H1 (cell line): ENCODE measurements around the gene TFF1. TPM values are rescaled to one million over a fixed set of nuclear protein-coding genes. Genes with fewer than 3 reads are reported as not detected.

ENCODE experiments used
- CTCF ChIA-PET: fragments of 300-600 bp; sonication (Branson Sonifier 250); formaldehyde crosslinking; loops from one replicate; lab custom pipeline; 2021; ENCODE audit not compliant: partially characterized antibody; lab: Charles Lee
- POLR2A ChIA-PET: fragments of 300-600 bp; sonication (Branson Sonifier 250); formaldehyde crosslinking; loops from one replicate; lab custom pipeline; 2021; ENCODE audit warnings: inconsistent platforms; ENCODE audit not compliant: partially characterized antibody; lab: Charles Lee
- DNase-seq, 2 experiments: peaks; one replicate each; pipeline versions ENCODE4 v3.0.0 to v3.0.0-alpha.2; 2010 to 2022; ENCODE audit warnings: low spot score in 2 of 2, low read depth in 1 of 2, mixed read lengths in 1 of 2
- FAIRE-seq: peaks from 2 replicates; lab custom pipeline; 2011; peaks lifted over from hg19 to GRCh38; lab: Jason Lieb, UNC
- H2AFZ ChIP-seq: 2 replicates; pipeline ENCODE4 v1.8.1; 2012; ENCODE audit warnings: low read length, inconsistent platforms
- H2AK5ac ChIP-seq: 2 replicates; pipeline ENCODE4 v1.6.1; 2013; ENCODE audit warnings: low read depth, low read length
- H2BK120ac ChIP-seq: replicated peaks from 2 replicates; pipeline ENCODE3; 2013; ENCODE audit warnings: low read depth, low read length, inconsistent platforms
- H2BK12ac ChIP-seq: 2 replicates; pipeline ENCODE4 v1.6.1; 2013; ENCODE audit warnings: low read depth, low read length
- H2BK15ac ChIP-seq: 2 replicates; pipeline ENCODE4 v1.6.1; 2013; ENCODE audit warnings: low read length
- H2BK20ac ChIP-seq: 2 replicates; pipeline ENCODE4 v1.6.1; 2013; ENCODE audit warnings: low read length
- H2BK5ac ChIP-seq: 2 replicates; pipeline ENCODE4 v1.6.1; 2013; ENCODE audit warnings: low read depth, low read length
- H3K14ac ChIP-seq: 2 replicates; pipeline ENCODE4 v1.6.1; 2013; ENCODE audit warnings: inconsistent platforms; ENCODE audit not compliant: insufficient read length
- H3K18ac ChIP-seq: 2 replicates; pipeline ENCODE4 v1.6.1; 2013; ENCODE audit warnings: low read length; ENCODE audit errors: extremely low read depth
- H3K23ac ChIP-seq: 2 replicates; pipeline ENCODE4 v1.6.1; 2013; ENCODE audit warnings: inconsistent platforms; ENCODE audit not compliant: insufficient read length
- H3K23me2 ChIP-seq: 2 replicates; pipeline ENCODE4 v1.6.1; 2013; ENCODE audit warnings: low read depth, low read length
- H3K27ac ChIP-seq: 2 replicates; pipeline ENCODE4 v1.6.1; 2011; ENCODE audit warnings: low read depth, low read length, inconsistent platforms
- H3K27me3 ChIP-seq, 4 experiments: replicated peaks in 1 of 4; 1 replicate in 1 of 4; 2 replicates in 3 of 4; pipeline versions ENCODE4 v1.6.1 to v1.8.1; 2011 to 2013; ENCODE audit warnings: low read length in 3 of 4, mild to moderate bottlenecking in 3 of 4, inconsistent platforms in 2 of 4, mixed read lengths in 2 of 4, moderate library complexity in 1 of 4; ENCODE audit not compliant: control insufficient read depth in 3 of 4, insufficient read depth in 3 of 4; ENCODE audit errors: extremely low read depth in 1 of 4
- H3K36me3 ChIP-seq, 4 experiments: 2 replicates each; pipeline versions ENCODE4 v1.6.1 to v1.8.1; 2011 to 2013; ENCODE audit warnings: mild to moderate bottlenecking in 4 of 4, low read length in 3 of 4, moderate library complexity in 2 of 4, control low read depth in 1 of 4, inconsistent platforms in 1 of 4; ENCODE audit not compliant: insufficient read depth in 4 of 4, control insufficient read depth in 2 of 4
- H3K4ac ChIP-seq: replicated peaks from 2 replicates; pipeline ENCODE3; 2013; ENCODE audit warnings: low read length, low read depth, mixed read lengths, inconsistent platforms; ENCODE audit not compliant: insufficient read length
- H3K4me1 ChIP-seq, 4 experiments: replicated peaks in 1 of 4; 1 replicate in 1 of 4; 2 replicates in 3 of 4; pipeline versions ENCODE4 v1.6.1 to v1.8.1; 2011 to 2013; ENCODE audit warnings: low read length in 3 of 4, inconsistent platforms in 2 of 4, mixed read lengths in 1 of 4; ENCODE audit not compliant: insufficient read depth in 4 of 4, control insufficient read depth in 3 of 4
- H3K4me2 ChIP-seq, 2 experiments: 2 replicates each; pipeline versions ENCODE4 v1.6.1 to v1.8.1; 2011 to 2013; ENCODE audit warnings: low read depth in 2 of 2, low read length in 2 of 2, control low read depth in 1 of 2, inconsistent platforms in 1 of 2, mild to moderate bottlenecking in 1 of 2; ENCODE audit not compliant: insufficient read depth in 1 of 2
- H3K4me3 ChIP-seq, 4 experiments: fragments of 200-600, 300-600 bp in 1 of 4; sonication (generic), shearing (Covaris generic), sonication (Bioruptor Twin) in 1 of 4; 2 replicates each; pipeline versions ENCODE4 v1.5.1 to v1.8.1; 2011 to 2016; ENCODE audit warnings: low read length in 4 of 4, low read depth in 3 of 4, control low read depth in 2 of 4, inconsistent platforms in 2 of 4, mild to moderate bottlenecking in 2 of 4, mixed read lengths in 1 of 4, moderate library complexity in 1 of 4; ENCODE audit not compliant: insufficient read depth in 2 of 4; ENCODE audit errors: extremely low read depth in 1 of 4
- H3K56ac ChIP-seq: replicated peaks from 2 replicates; pipeline ENCODE3; 2013; ENCODE audit warnings: low read depth, mild to moderate bottlenecking, mixed read lengths, low read length, inconsistent platforms; ENCODE audit not compliant: insufficient read length
- H3K79me1 ChIP-seq: 2 replicates; pipeline ENCODE4 v1.6.1; 2013; ENCODE audit warnings: low read depth, low read length, control low read depth
- H3K79me2 ChIP-seq, 2 experiments: 2 replicates each; pipeline versions ENCODE4 v1.6.1 to v1.8.1; 2012 to 2013; ENCODE audit warnings: low read length in 2 of 2, mild to moderate bottlenecking in 2 of 2, inconsistent platforms in 1 of 2; ENCODE audit not compliant: insufficient read depth in 2 of 2, control insufficient read depth in 1 of 2
- H3K9ac ChIP-seq, 4 experiments: replicated peaks in 1 of 4; 1 replicate in 1 of 4; 2 replicates in 3 of 4; pipeline versions ENCODE4 v1.6.1 to v1.8.1; 2011 to 2013; ENCODE audit warnings: low read depth in 3 of 4, low read length in 3 of 4, control low read depth in 2 of 4, mild to moderate bottlenecking in 2 of 4, moderate library complexity in 2 of 4, inconsistent platforms in 1 of 4; ENCODE audit errors: extremely low read depth in 1 of 4
- H3K9me3 ChIP-seq, 2 experiments: 2 replicates each; pipeline versions ENCODE4 v1.6.1 to v1.8.1; 2012 to 2013; ENCODE audit warnings: mild to moderate bottlenecking in 2 of 2, moderate library complexity in 2 of 2, control low read depth in 1 of 2, inconsistent platforms in 1 of 2, low read depth in 1 of 2, low read length in 1 of 2, mixed read lengths in 1 of 2; ENCODE audit not compliant: insufficient read depth in 2 of 2
- H4K20me1 ChIP-seq, 2 experiments: replicated peaks in 1 of 2; 2 replicates each; pipeline versions ENCODE3 to v1.8.1; 2011 to 2013; ENCODE audit warnings: inconsistent platforms in 2 of 2, low read length in 2 of 2, mild to moderate bottlenecking in 1 of 2; ENCODE audit not compliant: insufficient read depth in 2 of 2, control insufficient read depth in 1 of 2
- H4K5ac ChIP-seq: 2 replicates; pipeline ENCODE4 v1.6.1; 2013; ENCODE audit warnings: low read length, low read depth, mixed read lengths, inconsistent platforms; ENCODE audit not compliant: insufficient read length
- H4K8ac ChIP-seq: 2 replicates; pipeline ENCODE4 v1.8.0; 2013; ENCODE audit warnings: mild to moderate bottlenecking, moderate library complexity, low read length, inconsistent platforms; ENCODE audit not compliant: insufficient read depth; ENCODE audit errors: extremely low read depth
- H4K91ac ChIP-seq: replicated peaks from 2 replicates; pipeline ENCODE3; 2013; ENCODE audit warnings: low read length, mixed read lengths, inconsistent platforms; ENCODE audit not compliant: insufficient read length
- BCL11A ChIP-seq, 2 experiments: IDR thresholded peaks; one replicate each; pipeline ENCODE4 v1.6.1; 2011; ENCODE audit warnings: low read depth in 2 of 2, low read length in 2 of 2, mild to moderate bottlenecking in 2 of 2
- E2F6 ChIP-seq: IDR thresholded peaks from 2 replicates; pipeline ENCODE4 v1.6.1; 2012; ENCODE audit warnings: inconsistent platforms
- EP300 ChIP-seq, 2 experiments: IDR thresholded peaks; 1 replicate in 1 of 2; 2 replicates in 1 of 2; pipeline ENCODE4 v1.6.1; 2011 to 2012; ENCODE audit warnings: low read depth in 2 of 2, low read length in 2 of 2, mild to moderate bottlenecking in 2 of 2, borderline replicate concordance in 1 of 2, inconsistent platforms in 1 of 2, moderate library complexity in 1 of 2
- POLR2AphosphoS5 ChIP-seq: IDR thresholded peaks from 2 replicates; pipeline ENCODE4 v1.6.1; 2011; ENCODE audit warnings: low read depth, low read length
- SP2 ChIP-seq: IDR thresholded peaks from 2 replicates; pipeline ENCODE4 v1.6.1; 2012; ENCODE audit warnings: mild to moderate bottlenecking, low read length, inconsistent platforms
- SUZ12 ChIP-seq: fragments of 200-600 bp; sonication (generic); IDR thresholded peaks from 2 replicates; pipeline ENCODE4 v1.6.1; 2012; ENCODE audit warnings: mild to moderate bottlenecking, inconsistent platforms, low read length, moderate library complexity, mixed read lengths
- TEAD4 ChIP-seq: IDR thresholded peaks from 2 replicates; pipeline ENCODE4 v1.6.1; 2012; ENCODE audit warnings: low read depth, low read length, inconsistent platforms, mixed read lengths
- WGBS, 2 experiments: shearing (Covaris generic) in 1 of 2; methylation state at CpG; one replicate each; pipeline versions ENCODE4 v1.1.6 to v1.1.7; 2013 to 2015; ENCODE audit warnings: low lambda C conversion rate in 2 of 2, mixed read lengths in 2 of 2, inconsistent platforms in 1 of 2, low coverage in 1 of 2, missing lambda C conversion rate in 1 of 2; ENCODE audit not compliant: insufficient replicate concordance in 2 of 2, insufficient coverage in 1 of 2, insufficient read length in 1 of 2; ENCODE audit errors: extremely low coverage in 1 of 2, missing lambda C conversion rate in 1 of 2; 5-methylcytosine and 5-hydroxymethylcytosine counted together
- polyA plus RNA-seq, 7 experiments: library from polyadenylated mRNA; depleted of rRNA in 3 of 7; stranded (reverse) in 5 of 7; unstranded in 2 of 7; fragments of >200 nt in 5 of 7; fragments of 200-250 nt in 2 of 7; gene quantifications; 1 replicate in 5 of 7; 2 replicates in 1 of 7; 4 replicates in 1 of 7; pipeline versions ENCODE4 v1.2.1 to v1.2.3, GENCODE V29; 2011 to 2013; ENCODE audit warnings: missing spikeins in 2 of 7, mixed read lengths in 2 of 7
- total RNA-seq: library from RNA; stranded (reverse); fragmentation: NEBNext Ultra II Directional; extraction: Animal tissue kit (Norgen Biotek cat#: 25700); gene quantifications from 2 replicates; pipeline ENCODE4 v1.2.1, GENCODE V29; 2021
- TF ChIP-seq, protein P1 (sequence below): IDR thresholded peaks from 2 replicates; pipeline ENCODE4 v1.6.1; 2012; ENCODE audit warnings: low read length, inconsistent platforms

Gene TFF1
- total and polyA plus RNA-seq, 2 of the 8 experiments (the other 6 are each of a cell fraction or from before 2014, with no cell fraction given) = not detected

- H2BK15ac ChIP-seq = no peak overlapping the region
- peak overlapping the region; percentile 26 to 39; a peak in 3 of 4 replicates for H3K4me2 ChIP-seq
- H2AK5ac ChIP-seq = peak overlapping the region; percentile 87; the same call in 1 of the 2 replicates
- H3K23ac ChIP-seq = no peak overlapping the region
- H4K20me1 ChIP-seq = no peaks in the 10 kb centered on the region
- peak overlapping the region in 1 of 4 experiments; percentile 2; a peak in 1 of 7 replicates for H3K9ac ChIP-seq
- WGBS, 2 experiments = 67% methylated on average over 20 of the region's 20 CpGs; no CpG with 5 or more reads in 1 of the 2 experiments
- H4K91ac ChIP-seq = no peak overlapping the region
- H3K27me3 ChIP-seq = 0 out of 7 replicates have a peak, but pooled peaks cover 0 to 2% (median 0%) of the 10 kb centered on the region in 4 experiments
- FAIRE-seq (no peak), DNase-seq (no peak)
- no peaks in the 10 kb centered on the region for H3K79me2 ChIP-seq
- POLR2A ChIA-PET = interaction anchor here (0.9 to 1.6 kb wide), 3 partner anchors 10 to 16 kb away, joined by 3 to 5 read pairs (median 3); no protein-coding TSS in a partner anchor
- H2AFZ ChIP-seq = no peak overlapping the region
- peak overlapping the region in 1 of 4 experiments; percentile 3; a peak in 1 of 8 replicates for H3K4me3 ChIP-seq
- no peak overlapping the region for H3K14ac ChIP-seq
- peak overlapping the region; percentile 73 for H2BK5ac ChIP-seq
- CTCF ChIA-PET = interaction anchor here (0.9 to 2.2 kb wide), 8 partner anchors 9 to 74 kb away, joined by 3 to 8 read pairs (median 4); no protein-coding TSS in a partner anchor
- H2BK120ac ChIP-seq = no peak overlapping the region
- H3K36me3 ChIP-seq = no peaks in the 10 kb centered on the region
- H2BK12ac ChIP-seq = peak overlapping the region; percentile 82
- peaks cover 0 to 4% of the 10 kb centered on the region in 2 experiments; a peak in 1 of 4 replicates for H3K9me3 ChIP-seq
- H3K56ac ChIP-seq = no peak overlapping the region
- no peaks in the 10 kb centered on the region for H3K23me2 ChIP-seq
- no peak overlapping the region for H4K5ac ChIP-seq
- H3K79me1 ChIP-seq = no peaks in the 10 kb centered on the region
- no peak overlapping the region for H4K8ac ChIP-seq
- peak overlapping the region; percentile 67; the same call in 1 of the 2 replicates for H3K18ac ChIP-seq
- no peak overlapping the region for H2BK20ac ChIP-seq
- peaks cover 0 to 12% (median 9%) of the 10 kb centered on the region in 4 experiments; a peak in 3 of 7 replicates for H3K4me1 ChIP-seq
- no peak overlapping the region for H3K4ac ChIP-seq
- 0 out of 2 replicates have a peak overlapping the region, but pooled peaks have one; percentile 15 for H3K27ac ChIP-seq
- TF ChIP-seq TEAD4 (peak; percentile 90), BCL11A (IDR thresholded peaks at IDR 0.05; ENCODE audit: low read depth in 2 of 2, low read length in 2 of 2) (no peak), POLR2AphosphoS5 (no peak), SUZ12 (no peak), SP2 (no peak), EP300 (IDR thresholded peaks at IDR 0.05; ENCODE audit: borderline replicate concordance in 1 of 2, low read depth in 2 of 2, low read length in 2 of 2) (peak in 1 of 2 experiments; percentile 64; a peak in 1 of 3 replicates), E2F6 (no peak)
- TF ChIP-seq, protein P1, sequence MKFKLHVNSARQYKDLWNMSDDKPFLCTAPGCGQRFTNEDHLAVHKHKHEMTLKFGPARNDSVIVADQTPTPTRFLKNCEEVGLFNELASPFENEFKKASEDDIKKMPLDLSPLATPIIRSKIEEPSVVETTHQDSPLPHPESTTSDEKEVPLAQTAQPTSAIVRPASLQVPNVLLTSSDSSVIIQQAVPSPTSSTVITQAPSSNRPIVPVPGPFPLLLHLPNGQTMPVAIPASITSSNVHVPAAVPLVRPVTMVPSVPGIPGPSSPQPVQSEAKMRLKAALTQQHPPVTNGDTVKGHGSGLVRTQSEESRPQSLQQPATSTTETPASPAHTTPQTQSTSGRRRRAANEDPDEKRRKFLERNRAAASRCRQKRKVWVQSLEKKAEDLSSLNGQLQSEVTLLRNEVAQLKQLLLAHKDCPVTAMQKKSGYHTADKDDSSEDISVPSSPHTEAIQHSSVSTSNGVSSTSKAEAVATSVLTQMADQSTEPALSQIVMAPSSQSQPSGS = no peak
Observed at GRCh38 chr21:42388740-42389448, 22.6 kb upstream of the TFF1 start.
